ENCODE data around the gene ATP1A4. TPM values are rescaled to one million over a fixed set of nuclear protein-coding genes. Genes with fewer than 3 reads are reported as not detected.

ATP1A4 gene
- total RNA-seq, 2 experiments from 2014 or later = not detected

DNA sequence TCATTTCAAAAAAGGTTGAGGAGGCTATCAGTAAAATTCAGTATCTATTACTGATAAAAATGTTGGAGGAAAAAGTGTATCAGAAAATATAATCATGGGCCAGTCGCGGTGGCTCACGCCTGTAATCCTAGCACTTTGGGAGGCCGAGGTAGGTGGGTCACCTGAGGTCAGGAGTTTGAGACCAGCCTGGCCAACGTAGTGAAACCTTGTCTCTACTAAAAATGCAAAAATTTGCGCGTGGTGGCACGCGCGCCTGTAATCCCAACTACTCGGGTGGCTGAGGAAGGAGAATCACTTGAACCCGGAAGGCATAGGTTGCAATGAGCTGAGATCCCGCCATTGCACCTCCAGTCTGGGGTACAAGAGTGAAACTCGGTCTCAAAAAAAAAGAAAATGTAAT lies 5.3 kb upstream of the ATP1A4 start:
- intact Hi-C loops (cut with micrococcal nuclease; ENCODE audit: unreplicated experiment) = no loop called here
- no peaks in the 10 kb centered on the region for H4K20me1 ChIP-seq (ENCODE audit: insufficient read depth, low read length)
- TF ChIP-seq, protein P1, sequence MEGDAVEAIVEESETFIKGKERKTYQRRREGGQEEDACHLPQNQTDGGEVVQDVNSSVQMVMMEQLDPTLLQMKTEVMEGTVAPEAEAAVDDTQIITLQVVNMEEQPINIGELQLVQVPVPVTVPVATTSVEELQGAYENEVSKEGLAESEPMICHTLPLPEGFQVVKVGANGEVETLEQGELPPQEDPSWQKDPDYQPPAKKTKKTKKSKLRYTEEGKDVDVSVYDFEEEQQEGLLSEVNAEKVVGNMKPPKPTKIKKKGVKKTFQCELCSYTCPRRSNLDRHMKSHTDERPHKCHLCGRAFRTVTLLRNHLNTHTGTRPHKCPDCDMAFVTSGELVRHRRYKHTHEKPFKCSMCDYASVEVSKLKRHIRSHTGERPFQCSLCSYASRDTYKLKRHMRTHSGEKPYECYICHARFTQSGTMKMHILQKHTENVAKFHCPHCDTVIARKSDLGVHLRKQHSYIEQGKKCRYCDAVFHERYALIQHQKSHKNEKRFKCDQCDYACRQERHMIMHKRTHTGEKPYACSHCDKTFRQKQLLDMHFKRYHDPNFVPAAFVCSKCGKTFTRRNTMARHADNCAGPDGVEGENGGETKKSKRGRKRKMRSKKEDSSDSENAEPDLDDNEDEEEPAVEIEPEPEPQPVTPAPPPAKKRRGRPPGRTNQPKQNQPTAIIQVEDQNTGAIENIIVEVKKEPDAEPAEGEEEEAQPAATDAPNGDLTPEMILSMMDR (conservative IDR thresholded peaks at IDR 0.05; ENCODE audit: low read length) = no peak
- TF ChIP-seq EZH2phosphoT487 (IDR thresholded peaks at IDR 0.05; ENCODE audit: borderline replicate concordance, low read depth, low read length) = no peak
- no peak for DNase-seq (ENCODE audit: low spot score)
- H2AFZ ChIP-seq (ENCODE audit: low read length) = no peak overlapping the region
- no peaks in the 10 kb centered on the region for H3K9me2 ChIP-seq (ENCODE audit: insufficient read depth, low read length)
- H3K79me2 ChIP-seq (ENCODE audit: insufficient read depth, low read depth, low read length) = no peaks in the 10 kb centered on the region
- ChIA-PET CTCF (ENCODE audit: unreplicated experiment) (no interaction called here), POLR2A (no interaction called here)
- H3K36me3 ChIP-seq (ENCODE audit: insufficient read depth, low read length) = no peaks in the 10 kb centered on the region
- H3K9me3 ChIP-seq (ENCODE audit: low read length) = no peaks in the 10 kb centered on the region
- H3K4me1 ChIP-seq (ENCODE audit: insufficient read depth, low read length, poor library complexity, severe bottlenecking) = peaks cover 2% of the 10 kb centered on the region
- no peak overlapping the region for H3K4me3 ChIP-seq (ENCODE audit: low read depth, low read length, poor library complexity, severe bottlenecking)
- no peak overlapping the region for H3K4me2 ChIP-seq (ENCODE audit: low read length)
- no TSS peak for BruUV-seq (replicated peaks)
- H3K27ac ChIP-seq (ENCODE audit: low read depth, low read length, poor library complexity, severe bottlenecking) = no peak overlapping the region

GRCh38 chr1:160148121-160148520 lies 3.3 kb upstream of the ATP1A4 start:
- intact Hi-C loops (cut with micrococcal nuclease; ENCODE audit: unreplicated experiment) = no loop called here
- POLR2A ChIA-PET = no interaction called here
- TF ChIP-seq EZH2phosphoT487 (IDR thresholded peaks at IDR 0.05; ENCODE audit: borderline replicate concordance, low read depth, low read length) = no peak
- TF ChIP-seq, protein P1 (conservative IDR thresholded peaks at IDR 0.05; ENCODE audit: low read length) = no peak

GRCh38 chr1:160149233-160149632 lies 2.2 kb upstream of the ATP1A4 start:
- intact Hi-C loops (cut with micrococcal nuclease; ENCODE audit: unreplicated experiment) = loop anchor here (1.0 kb wide), 1 partner anchor 23 kb away; no protein-coding TSS in a partner anchor
- H2AFZ ChIP-seq (ENCODE audit: low read length) = no peak overlapping the region
- no peaks in the 10 kb centered on the region for H4K20me1 ChIP-seq (ENCODE audit: insufficient read depth, low read length)
- BruUV-seq (replicated peaks) = no TSS peak
- no peaks in the 10 kb centered on the region for H3K4me1 ChIP-seq (ENCODE audit: insufficient read depth, low read length, poor library complexity, severe bottlenecking)
- no peaks in the 10 kb centered on the region for H3K9me2 ChIP-seq (ENCODE audit: insufficient read depth, low read length)
- ChIA-PET CTCF (ENCODE audit: unreplicated experiment) (interaction anchor here (0.7 kb wide), 1 partner anchor 62 kb away, joined by 3 read pairs; no protein-coding TSS in a partner anchor), POLR2A (interaction anchor here (0.7 kb wide), 1 partner anchor 55 kb away, joined by 3 read pairs; no protein-coding TSS in a partner anchor)
- TF ChIP-seq EZH2phosphoT487 (IDR thresholded peaks at IDR 0.05; ENCODE audit: borderline replicate concordance, low read depth, low read length) = no peak
- TF ChIP-seq, protein P1 (conservative IDR thresholded peaks at IDR 0.05; ENCODE audit: low read length) = no peak
- no peaks in the 10 kb centered on the region for H3K9me3 ChIP-seq (ENCODE audit: low read length)
- no peaks in the 10 kb centered on the region for H3K36me3 ChIP-seq (ENCODE audit: insufficient read depth, low read length)
- no peak overlapping the region for H3K4me3 ChIP-seq (ENCODE audit: low read depth, low read length, poor library complexity, severe bottlenecking)
- H3K79me2 ChIP-seq (ENCODE audit: insufficient read depth, low read depth, low read length) = no peaks in the 10 kb centered on the region
- no peak overlapping the region for H3K27ac ChIP-seq (ENCODE audit: low read depth, low read length, poor library complexity, severe bottlenecking)
- no peak overlapping the region for H3K4me2 ChIP-seq (ENCODE audit: low read length)
- no peak for DNase-seq (ENCODE audit: low spot score)

More at GRCh38 chr1:160148121-160148520, 3.3 kb upstream of the ATP1A4 start:
- Histone ChIP-seq H3K79me2 (ENCODE audit: insufficient read depth, low read depth, low read length) (no peaks in the 10 kb centered on the region), H3K36me3 (ENCODE audit: insufficient read depth, low read length) (no peaks in the 10 kb centered on the region), H2AFZ (ENCODE audit: low read length) (no peak overlapping the region), H3K9me3 (ENCODE audit: low read length) (no peaks in the 10 kb centered on the region), H4K20me1 (ENCODE audit: insufficient read depth, low read length) (no peaks in the 10 kb centered on the region), H3K9me2 (ENCODE audit: insufficient read depth, low read length) (no peaks in the 10 kb centered on the region), H3K4me2 (ENCODE audit: low read length) (no peak overlapping the region), H3K4me3 (ENCODE audit: low read depth, low read length, poor library complexity, severe bottlenecking) (no peak overlapping the region), H3K27ac (ENCODE audit: low read depth, low read length, poor library complexity, severe bottlenecking) (no peak overlapping the region), H3K4me1 (ENCODE audit: insufficient read depth, low read length, poor library complexity, severe bottlenecking) (no peaks in the 10 kb centered on the region)
- no TSS peak for BruUV-seq (replicated peaks)
- no peak for DNase-seq (ENCODE audit: low spot score)
- CTCF ChIA-PET (ENCODE audit: unreplicated experiment) = no interaction called here

All from OCI-LY7 (cell line).